HK-2 (cell line): Measurements from ENCODE around the gene SPATA31E1.
A peak's percentile ranks its signal among the peaks of the same experiment; 100 is the strongest.

Experiments used
- DNase-seq: peaks from one replicate; pipeline ENCODE4 v3.0.0-alpha.2; 2018; ENCODE audit not compliant: unreplicated experiment

The SPATA31E1 gene

DNA sequence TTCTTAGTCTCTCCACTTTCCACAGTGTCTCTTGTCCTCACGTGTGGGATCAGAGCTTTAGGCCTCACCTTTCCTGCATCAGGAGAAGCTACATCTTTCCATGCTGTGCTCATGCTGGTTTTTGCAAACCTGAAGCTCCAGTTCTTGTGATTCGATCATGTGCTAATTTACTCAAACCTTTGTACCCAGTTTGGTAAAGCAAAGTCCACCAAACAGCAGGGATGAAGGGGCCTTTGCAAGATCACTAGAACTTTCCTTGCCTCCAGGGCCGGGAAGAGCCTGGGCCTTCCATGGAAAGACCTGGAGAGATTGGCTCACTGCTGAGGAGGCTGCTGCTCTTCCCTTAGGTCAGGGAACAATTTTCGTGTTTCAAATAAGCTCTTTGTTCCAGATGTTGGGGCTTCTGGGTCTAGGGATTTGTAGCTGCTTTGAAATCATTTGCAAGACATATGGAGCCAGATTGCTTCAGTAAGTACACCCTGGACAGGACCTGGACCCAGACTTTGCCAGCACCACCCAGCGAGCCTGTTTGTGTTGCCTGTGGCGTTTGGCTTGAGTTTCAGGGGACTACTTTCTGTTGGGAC, 18.7 kb upstream of the SPATA31E1 start:
- DNase-seq = no peak

DNA sequence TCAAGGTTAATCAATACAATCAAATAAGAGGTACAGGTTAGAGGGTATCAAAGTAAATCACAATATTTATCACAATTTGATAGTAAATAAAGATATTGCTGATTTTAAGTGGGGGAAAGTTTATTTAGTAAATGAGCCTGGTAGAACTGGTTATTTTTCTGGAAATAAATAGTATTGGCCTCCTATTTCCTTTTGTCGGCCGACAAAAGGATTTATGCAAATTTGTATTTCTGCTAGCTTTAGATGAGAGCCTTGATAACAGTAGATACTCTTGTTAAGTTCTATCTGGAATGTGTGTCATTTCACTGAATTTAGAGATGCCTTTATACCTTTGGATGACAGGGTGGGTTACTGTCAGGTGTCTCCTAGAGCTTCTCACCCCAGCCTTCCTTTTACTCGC, 17.8 kb upstream of the SPATA31E1 start:
- no peak for DNase-seq

DNA sequence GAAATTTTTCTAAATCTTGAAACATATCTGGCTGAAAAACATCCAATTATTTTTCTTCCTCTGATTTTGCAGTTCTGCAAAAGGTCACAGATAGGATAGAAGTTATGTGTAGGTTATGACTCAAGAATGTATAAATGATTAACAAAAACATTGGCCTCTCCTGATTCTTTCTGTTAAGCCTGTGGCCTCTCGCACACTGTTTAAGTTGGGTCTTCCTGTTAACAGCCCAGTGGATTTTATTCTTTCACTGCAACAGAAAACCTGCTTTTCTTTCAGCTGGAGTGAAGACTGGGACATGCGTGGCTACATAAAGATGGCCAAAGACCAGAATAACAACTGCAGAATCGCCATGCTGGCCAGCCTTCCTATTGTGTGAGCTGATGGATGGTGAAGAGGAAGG, 17.1 kb upstream of the SPATA31E1 start:
- DNase-seq = peak; percentile 21

DNA sequence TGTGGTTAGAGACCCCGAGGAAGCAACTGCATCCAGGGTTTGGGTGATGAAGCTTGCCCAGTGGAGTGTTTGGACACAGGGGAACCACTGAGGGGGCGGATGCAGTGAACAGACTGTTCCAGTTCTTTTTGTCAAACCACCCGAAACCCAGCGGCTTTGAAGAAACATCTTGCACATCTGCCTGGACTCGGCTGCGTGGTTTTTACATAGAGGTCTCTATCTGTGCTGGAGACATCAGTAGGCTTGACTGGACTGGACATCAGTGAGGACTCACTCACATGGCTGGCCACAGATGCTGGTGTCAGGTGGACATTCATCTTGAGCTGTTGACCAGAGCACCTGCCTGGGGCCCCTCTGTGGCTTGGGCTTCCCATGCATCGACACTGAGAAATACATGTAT, 15.3 kb upstream of the SPATA31E1 start:
- DNase-seq = no peak

DNA sequence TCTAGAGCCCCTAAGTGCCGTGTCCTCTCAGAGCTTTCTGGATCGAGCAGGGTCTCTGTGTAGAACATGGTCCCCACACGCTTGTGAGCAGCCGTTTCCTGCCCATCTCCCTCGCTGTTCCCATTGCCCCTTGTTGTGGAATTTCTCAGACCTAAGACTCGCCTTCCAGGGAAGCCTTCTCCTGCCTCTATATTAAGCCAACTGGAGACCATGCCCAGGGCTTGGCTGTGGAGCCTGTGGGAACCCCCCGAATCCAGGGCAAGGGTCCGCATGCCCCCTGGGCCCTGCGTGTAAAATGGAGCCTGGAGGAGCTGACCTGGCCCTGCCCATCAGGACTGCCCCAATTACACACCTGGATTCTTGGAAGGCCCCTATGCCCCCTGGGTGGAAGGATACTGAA, 14.5 kb upstream of the SPATA31E1 start:
- DNase-seq = no peak

DNA sequence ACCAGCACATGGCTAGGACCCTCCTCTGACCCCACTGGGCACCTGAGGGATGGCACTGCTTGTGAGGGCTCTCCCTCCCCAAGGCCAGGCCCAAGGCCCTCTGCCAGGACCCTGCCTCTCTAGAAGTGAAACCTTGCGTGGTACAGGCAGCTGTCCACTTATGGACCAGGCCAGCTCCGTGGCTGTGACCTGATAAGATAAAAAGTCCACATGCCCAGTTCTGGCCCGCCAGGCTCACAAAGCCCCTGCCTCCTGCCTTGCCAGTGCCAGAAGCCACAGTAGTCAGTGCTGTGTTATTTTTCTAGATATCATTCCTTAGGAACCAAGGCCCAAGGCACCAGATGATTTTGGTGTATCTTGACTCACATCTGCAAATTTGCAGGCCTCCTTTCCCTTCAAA, 14.0 kb upstream of the SPATA31E1 start:
- no peak for DNase-seq

DNA sequence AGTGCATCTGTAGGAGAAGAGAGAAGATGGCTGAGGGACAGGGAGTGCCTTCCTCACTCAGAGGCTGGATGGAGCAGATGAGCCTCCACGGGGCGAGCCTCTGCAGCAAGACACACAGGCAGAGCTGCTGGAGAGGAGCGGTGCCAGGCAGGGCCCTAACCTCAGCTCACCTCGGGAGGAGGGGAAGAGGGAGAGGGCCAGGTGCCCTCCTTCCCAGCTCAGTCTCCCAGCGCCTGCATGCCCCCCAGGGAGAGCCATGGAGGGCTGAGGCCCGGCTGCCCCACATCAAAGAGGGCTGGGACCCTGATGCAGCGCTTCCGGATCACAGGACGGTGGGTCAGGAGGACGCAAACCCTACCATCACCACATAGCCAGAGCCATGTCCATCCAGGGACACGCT, 13.6 kb upstream of the SPATA31E1 start:
- no peak for DNase-seq

DNA sequence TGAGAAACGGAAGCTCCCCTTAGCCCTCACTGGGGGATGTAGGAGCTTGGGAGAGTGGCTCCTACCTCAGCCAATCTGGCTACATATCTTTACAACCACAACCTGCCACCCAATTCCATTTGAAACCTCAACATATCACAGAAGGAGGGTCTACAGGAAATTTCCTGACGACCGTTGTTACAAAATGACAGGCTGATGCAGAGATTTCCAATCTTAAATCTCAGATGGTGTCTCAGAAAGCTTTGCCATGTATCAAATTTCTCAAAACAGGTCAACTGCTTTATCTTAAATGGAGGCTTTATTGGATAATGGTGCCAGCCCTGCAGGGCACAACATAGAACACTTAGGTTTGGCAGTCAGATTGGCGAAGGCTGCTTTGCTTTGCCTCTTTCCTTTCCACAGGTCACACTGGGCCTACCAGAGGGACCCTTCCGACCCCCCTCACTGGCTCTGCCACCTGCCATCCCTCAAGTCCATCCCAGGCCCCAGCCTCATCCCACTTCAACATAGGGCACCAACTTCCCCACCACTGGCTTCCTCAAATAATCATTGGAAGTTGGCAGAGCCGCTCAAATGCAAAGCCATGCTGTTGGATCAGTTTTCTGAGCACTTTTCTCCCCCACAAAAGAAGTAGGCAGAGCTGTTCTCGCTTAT, 11.1 kb upstream of the SPATA31E1 start:
- DNase-seq = no peak

DNA sequence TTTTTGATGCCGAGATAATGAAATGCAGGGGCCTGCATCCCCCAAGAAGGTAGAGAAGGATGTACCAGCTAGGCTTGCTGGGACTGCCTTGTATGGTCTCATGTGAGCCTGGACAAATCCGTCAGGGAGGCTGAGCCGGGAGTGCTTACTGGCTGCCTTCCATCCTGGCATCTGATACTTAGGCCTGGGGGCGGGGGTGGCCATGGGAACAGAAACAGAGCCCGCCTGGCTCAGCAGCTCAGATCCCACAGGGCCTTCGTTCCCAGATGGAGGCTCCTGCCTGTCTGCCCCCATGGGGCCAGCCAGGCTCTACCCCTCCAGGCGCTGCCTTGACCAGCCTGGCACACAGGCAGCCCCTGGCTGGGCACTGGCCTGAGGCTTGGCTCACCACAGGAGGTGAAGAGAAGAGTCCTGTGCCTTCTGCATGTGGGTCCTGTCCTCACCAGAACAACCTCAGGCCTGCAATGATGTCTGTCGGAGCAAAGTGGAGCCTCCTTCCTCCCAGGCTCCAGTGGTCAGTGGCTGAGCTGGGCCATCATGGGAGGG, 10.5 kb upstream of the SPATA31E1 start:
- no peak for DNase-seq

DNA sequence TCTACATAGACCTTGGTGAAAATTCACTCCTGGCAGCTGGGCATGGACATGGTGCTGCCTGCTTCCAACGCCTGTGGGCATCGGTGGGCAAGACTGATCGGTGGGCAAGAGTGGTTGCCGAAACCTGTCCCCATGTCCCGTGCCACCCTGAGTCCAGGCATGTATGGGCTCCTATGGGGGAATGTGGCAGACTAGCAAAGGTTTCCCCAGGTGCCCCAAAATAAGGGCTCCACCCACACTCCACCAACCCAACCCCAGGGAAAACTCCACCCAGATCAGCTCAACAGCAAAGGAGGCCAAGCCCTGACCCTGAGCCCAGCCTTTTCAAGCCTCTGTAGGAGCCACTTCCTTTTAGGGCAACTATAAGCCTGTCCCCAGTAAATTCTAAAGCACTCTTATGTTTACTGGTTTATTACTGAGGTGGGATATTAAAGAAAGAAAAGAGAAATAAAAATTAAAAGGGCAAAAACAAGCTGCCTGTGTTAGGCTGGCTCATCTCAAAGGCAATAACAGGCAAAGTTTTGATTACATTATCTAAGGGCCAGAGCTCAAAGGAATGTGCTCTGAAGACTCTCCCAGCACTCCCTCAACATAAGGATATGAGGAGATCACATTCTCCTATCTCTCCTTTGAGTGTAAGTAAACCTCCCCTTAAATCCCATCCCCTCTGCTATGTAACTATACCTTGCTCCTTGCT, 8.9 kb upstream of the SPATA31E1 start:
- no peak for DNase-seq

DNA sequence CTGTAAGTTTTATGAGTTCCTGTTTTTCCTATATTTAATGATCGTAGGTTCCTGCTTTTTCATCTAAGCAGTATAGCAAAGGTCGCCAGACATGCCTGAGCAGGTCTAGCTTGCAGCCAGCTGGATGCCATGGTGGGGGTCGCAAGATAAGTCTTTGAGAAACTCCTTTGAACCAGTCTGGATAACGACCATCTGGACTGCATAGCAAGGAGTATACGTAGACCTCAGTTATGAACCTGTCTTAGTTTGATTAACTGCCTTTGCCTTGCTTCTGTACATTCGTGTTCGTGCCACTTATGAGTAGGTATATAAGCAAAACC, 8.4 kb upstream of the SPATA31E1 start:
- no peak for DNase-seq

DNA sequence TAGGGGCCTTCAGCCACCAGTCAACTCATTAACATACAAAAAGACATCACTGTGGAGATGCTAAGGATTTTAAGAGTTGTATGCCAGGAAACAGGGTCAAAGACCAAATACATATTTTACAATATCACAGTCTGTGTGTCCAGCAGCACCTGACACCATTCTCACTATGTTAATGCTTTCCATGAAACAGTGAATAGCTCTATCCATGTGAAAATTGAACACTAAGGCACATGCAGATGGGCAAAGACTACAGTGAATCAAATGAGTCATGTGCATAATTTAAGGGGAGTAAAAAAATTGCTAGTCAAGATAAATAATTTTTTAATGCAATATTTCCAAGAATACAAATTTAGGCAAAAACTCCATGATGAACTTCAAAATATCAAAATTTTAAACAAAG, 7.6 kb upstream of the SPATA31E1 start:
- DNase-seq = no peak

DNA sequence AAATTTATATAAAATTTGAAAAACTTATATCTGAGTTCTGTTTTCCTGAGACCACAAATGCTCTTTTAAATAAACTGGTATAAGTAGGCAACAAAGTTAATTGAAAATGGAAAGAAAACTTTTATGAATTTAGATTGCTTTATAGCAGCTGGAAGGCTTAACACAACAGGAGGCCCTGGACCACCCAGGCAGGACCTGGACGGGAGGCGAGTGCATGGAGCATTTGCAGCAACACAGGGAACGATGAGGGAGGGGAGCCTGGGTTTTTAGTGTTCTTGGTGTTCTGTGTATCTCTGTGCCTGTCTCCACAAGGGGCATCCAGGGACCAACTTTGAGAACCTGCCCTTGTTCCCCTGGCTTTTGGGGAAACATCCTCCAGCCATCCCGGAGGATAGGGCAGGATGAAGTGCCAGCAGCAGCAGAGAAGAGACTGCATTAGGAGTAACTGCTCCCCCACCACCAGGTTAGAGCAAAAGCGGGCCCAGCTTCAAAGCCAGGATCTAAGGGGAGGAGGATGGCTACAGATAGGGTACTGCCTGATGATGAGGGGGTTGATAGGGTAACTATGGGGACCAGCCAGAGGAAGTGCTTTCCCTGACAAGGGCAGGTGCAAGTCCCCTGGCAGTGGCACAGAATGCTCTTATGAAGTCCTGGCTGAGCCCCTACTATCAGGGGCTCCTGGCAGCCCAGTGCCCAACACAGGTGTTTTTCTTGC, 6.7 kb upstream of the SPATA31E1 start:
- no peak for DNase-seq

DNA sequence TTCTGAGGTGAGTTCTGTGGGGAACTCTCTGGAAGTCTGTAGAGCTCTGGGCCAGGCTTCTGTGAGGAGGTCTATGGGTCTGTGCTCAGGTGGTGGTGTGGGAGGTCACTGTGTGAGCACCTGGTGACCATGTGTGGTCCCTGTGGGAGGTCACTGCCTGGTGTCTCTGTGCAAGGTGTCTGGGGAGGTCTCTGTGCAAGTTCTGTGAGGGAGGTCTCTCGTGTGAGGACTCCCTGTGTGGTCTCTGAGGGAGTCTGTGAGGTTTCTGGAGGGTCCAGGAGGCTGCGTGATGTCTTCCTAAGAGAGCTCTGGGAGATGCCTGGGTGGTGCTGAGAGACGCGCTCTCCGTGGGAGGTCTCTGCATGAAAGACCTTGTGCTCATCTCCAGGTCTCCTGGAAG, 6.0 kb upstream of the SPATA31E1 start:
- no peak for DNase-seq

DNA sequence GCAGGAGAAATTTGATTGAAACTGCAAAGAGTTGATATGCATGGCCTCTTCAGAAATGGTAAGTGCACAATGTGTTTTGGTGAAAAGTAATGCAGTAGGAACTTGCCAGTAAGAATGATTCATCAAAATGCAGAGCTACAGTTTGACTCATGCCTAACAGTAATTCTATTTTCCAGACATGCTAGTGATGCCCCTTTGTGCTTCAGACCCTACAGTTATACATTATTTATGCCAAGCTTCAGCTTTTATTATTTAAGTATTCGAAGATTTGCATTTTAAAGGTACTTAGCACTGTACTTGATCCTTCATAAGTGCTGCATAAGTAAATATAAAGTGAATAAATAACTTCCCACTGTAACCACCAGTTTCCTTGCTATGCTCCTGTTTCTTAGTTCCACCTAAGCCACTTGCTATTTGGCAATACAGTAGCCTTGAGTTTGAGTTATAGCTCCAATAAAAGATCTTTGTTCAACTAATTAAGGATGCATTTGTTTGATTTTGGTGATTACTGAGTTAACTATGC, 3.6 kb upstream of the SPATA31E1 start:
- DNase-seq = no peak

DNA sequence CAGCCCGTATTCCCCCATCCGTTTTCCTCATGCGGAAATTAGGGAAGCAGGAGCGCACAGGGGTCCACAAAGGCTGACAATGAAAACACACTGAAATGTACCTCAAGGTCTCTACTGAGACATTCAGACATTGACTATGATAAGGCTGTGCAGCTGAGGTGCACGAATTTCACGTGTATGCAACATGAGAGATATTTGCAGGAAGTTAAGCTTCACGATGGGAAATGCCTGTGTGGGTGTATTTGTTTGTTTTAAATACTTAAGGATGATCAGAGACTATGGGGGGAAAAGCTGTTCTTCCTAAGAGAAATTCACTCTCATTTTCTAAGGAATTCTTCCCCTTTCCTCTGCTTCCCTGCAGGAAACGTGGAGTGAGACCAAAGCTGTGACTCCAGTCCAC, 2.6 kb upstream of the SPATA31E1 start:
- DNase-seq = no peak

DNA sequence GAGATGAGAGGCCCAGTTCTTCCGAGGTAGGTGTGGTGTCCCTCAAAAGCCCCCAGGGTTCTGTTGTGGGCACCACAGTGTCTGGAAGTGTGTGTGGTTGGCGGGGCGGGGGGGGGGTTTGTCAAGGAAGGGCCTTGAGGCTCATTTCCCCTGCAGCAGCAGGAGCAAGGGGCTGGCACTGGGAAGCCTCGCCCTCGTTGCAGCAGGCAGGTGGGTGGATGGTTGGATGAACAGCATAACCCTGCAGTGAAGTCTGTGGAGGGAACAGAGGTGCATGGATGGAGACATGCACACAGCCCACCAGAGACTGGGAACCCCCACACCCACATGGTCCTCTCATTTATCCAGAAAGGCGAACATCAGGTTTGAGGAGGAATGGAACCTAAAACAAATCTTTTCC, 2.0 kb upstream of the SPATA31E1 start:
- DNase-seq = no peak

DNA sequence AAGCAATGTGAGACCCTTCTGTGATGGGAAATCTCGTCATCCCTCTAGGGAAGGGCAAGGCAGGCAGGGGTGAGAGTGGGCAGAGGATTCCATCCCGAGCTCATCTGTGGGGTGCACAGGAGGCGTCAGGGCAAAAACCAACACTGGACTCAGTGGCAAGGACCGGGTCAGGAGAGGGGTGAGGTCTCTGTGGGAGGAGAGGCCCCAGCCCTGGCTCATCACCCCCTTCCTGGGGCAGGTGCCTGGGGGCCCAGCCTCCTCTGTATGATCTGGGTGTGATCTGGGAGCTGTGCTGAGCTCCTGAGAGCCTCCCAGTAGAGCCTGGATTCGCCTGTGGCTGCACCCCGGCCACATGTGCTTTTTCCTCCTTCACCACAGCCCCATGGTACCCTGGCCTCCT, 597 bp downstream of the SPATA31E1 start:
- no peak for DNase-seq

DNA sequence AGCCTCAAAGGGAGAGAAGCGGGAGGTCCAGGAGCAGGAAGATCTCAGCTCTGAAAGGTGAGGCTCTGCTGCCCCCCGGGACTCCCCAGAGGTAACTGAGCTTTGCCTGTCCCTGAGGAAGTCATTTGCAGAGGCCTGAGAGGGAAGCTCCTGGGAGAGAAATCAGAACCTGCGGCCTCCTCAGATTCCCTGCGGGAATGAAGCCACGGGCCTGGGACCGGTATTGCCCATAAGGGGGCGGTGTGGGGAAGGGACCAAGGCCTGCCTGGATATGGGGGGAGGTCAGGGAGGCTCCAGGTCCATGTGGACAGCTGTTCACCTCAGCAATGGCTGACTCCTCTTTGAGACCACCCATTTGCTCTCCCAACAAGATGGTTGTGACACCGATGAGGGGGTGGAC, 1.3 kb downstream of the SPATA31E1 start:
- no peak for DNase-seq

DNA sequence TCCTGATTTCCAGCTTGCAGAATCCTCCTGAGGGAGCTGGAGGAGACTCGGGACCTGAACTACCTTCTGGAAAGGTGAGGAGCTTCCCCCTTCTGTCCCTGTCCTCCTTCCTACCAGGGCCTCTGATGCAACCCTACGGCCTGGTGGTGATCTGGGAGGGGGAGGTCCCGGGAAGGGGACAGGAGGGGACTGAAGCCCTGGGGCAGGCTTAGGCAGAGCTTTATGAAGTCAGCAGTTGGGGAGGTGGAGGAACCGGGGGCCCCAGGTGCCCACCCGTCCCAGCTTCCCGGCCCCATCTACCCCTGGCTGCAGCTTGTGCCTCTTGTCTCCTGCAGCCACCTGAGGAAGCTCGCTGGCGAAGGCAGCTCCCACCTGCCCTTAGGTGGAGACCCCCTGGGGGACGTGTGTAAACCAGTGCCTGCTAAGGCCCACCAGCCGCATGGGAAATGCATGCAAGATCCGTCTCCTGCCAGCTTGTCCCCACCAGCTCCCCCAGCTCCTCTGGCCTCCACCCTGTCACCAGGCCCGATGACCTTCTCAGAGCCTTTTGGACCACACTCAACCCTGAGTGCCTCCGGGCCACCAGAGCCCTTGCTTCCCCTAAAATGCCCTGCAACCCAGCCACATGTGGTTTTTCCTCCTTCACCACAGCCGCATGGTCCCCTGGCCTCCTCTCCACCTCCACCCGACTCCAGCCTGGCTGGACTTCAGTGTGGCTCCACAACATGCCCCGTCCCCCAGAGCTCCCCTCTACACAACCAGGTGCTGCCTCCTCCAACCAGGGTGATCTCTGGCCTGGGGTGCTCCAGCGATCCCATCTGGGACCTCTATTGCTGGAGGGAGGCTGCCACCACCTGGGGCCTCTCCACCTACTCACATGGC, 2.1 kb downstream of the SPATA31E1 start:
- DNase-seq = no peak

DNA sequence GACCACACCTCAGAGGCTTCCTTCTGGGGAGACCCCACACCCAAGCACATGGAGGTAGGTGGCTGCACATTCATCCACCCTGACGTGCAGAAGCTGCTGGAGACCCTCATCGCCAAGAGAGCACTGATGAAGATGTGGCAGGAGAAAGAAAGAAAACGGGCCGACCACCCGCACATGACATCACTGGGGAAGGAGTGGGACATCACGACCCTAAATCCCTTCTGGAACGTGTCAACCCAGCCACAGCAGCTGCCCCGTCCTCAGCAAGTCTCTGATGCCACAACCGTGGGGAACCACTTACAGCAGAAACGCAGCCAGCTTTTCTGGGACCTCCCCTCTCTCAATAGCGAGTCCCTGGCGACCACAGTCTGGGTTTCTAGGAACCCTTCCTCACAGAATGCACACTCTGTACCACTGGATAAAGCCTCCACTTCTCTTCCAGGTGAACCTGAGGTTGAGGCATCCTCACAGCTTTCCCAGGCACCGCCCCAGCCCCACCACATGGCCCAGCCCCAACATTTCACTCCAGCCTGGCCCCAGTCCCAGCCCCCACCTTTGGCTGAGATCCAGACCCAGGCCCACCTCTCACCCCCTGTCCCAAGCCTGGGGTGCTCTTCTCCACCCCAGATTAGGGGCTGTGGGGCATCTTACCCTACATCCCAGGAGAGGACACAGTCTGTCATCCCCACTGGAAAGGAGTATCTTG, 3.0 kb downstream of the SPATA31E1 start:
- no peak for DNase-seq
